H9 (cell line): ENCODE results near the gene ARID1A. TPM values are rescaled to one million over a fixed set of nuclear protein-coding genes. Genes with fewer than 3 reads are reported as not detected.

Experiments used
- DNase-seq: peaks from one replicate; pipeline ENCODE4 v3.0.0-alpha.2; 2017
- H2AFZ ChIP-seq: one replicate; pipeline ENCODE4 v1.6.1; 2013; ENCODE audit warnings: mild to moderate bottlenecking, low read length, control low read depth, moderate library complexity
- H2AK5ac ChIP-seq: 2 replicates; pipeline ENCODE4 v1.6.1; 2013; ENCODE audit warnings: low read length, control low read depth, mixed read lengths; ENCODE audit not compliant: insufficient read length
- H2BK120ac ChIP-seq: one replicate; pipeline ENCODE4 v1.6.1; 2013; ENCODE audit warnings: low read depth, mild to moderate bottlenecking, low read length, control low read depth, inconsistent platforms; ENCODE audit not compliant: poor library complexity, severe bottlenecking
- H2BK12ac ChIP-seq: 2 replicates; pipeline ENCODE4 v1.6.1; 2013; ENCODE audit warnings: low read length, control low read depth, mixed read lengths, low read depth; ENCODE audit not compliant: insufficient read length
- H2BK15ac ChIP-seq: 2 replicates; pipeline ENCODE4 v1.6.1; 2013; ENCODE audit warnings: low read depth, low read length, control low read depth
- H2BK20ac ChIP-seq: one replicate; pipeline ENCODE4 v1.6.1; 2013; ENCODE audit warnings: low read depth, mild to moderate bottlenecking, low read length, control low read depth, inconsistent platforms; ENCODE audit not compliant: poor library complexity, severe bottlenecking
- H2BK5ac ChIP-seq: 2 replicates; pipeline ENCODE4 v1.6.1; 2013; ENCODE audit warnings: low read length, control low read depth, mixed read lengths; ENCODE audit not compliant: insufficient read length
- H3K14ac ChIP-seq: 2 replicates; pipeline ENCODE4 v1.6.1; 2013; ENCODE audit warnings: low read length, control low read depth; ENCODE audit not compliant: insufficient read depth
- H3K18ac ChIP-seq: 2 replicates; pipeline ENCODE4 v1.6.1; 2013; ENCODE audit warnings: low read depth, mild to moderate bottlenecking, mixed read lengths, low read length, control low read depth; ENCODE audit not compliant: insufficient read length
- H3K23ac ChIP-seq: 2 replicates; pipeline ENCODE4 v1.6.1; 2013; ENCODE audit warnings: low read length, control low read depth, mixed read lengths, low read depth; ENCODE audit not compliant: insufficient read length
- H3K23me2 ChIP-seq: 2 replicates; pipeline ENCODE4 v1.6.1; 2013; ENCODE audit warnings: low read depth, mild to moderate bottlenecking, mixed read lengths, low read length, control low read depth; ENCODE audit not compliant: insufficient read length, poor library complexity, severe bottlenecking
- H3K27ac ChIP-seq: 2 replicates; pipeline ENCODE4 v1.5.1; 2013; ENCODE audit warnings: low read length, control low read depth, mixed read lengths, low read depth; ENCODE audit not compliant: insufficient read length
- H3K27me3 ChIP-seq: 2 replicates; pipeline ENCODE4 v1.6.1; 2013; ENCODE audit warnings: low read length, control low read depth, inconsistent platforms; ENCODE audit not compliant: insufficient read depth
- H3K4ac ChIP-seq: 2 replicates; pipeline ENCODE4 v1.6.1; 2013; ENCODE audit warnings: low read depth, mild to moderate bottlenecking, control low read depth, inconsistent platforms, low read length, moderate library complexity
- H3K4me1 ChIP-seq: 2 replicates; pipeline ENCODE4 v1.6.1; 2013; ENCODE audit warnings: low read length, control low read depth, inconsistent platforms; ENCODE audit not compliant: insufficient read depth
- H3K4me2 ChIP-seq: 2 replicates; pipeline ENCODE4 v1.6.1; 2013; ENCODE audit warnings: low read length, control low read depth, mixed read lengths; ENCODE audit not compliant: insufficient read length, insufficient read depth
- H3K56ac ChIP-seq: 2 replicates; pipeline ENCODE4 v1.6.1; 2013; ENCODE audit warnings: low read depth, mild to moderate bottlenecking, mixed read lengths, low read length, control low read depth; ENCODE audit not compliant: insufficient read length
- H3K79me1 ChIP-seq: 2 replicates; pipeline ENCODE4 v1.6.1; 2013; ENCODE audit warnings: low read depth, mild to moderate bottlenecking, moderate library complexity, low read length, control low read depth, inconsistent platforms; ENCODE audit not compliant: insufficient read depth, poor library complexity, severe bottlenecking
- H3K79me2 ChIP-seq: 2 replicates; pipeline ENCODE4 v1.6.1; 2013; ENCODE audit warnings: low read length, control low read depth, inconsistent platforms; ENCODE audit not compliant: insufficient read depth
- H3K9ac ChIP-seq: 2 replicates; pipeline ENCODE4 v1.6.1; 2013; ENCODE audit warnings: low read length, control low read depth, mixed read lengths; ENCODE audit not compliant: insufficient read length; ENCODE audit errors: extremely low read depth
- H3K9me3 ChIP-seq: one replicate; pipeline ENCODE4 v1.6.1; 2013; ENCODE audit warnings: low read depth, low read length, inconsistent platforms; ENCODE audit not compliant: control insufficient read depth
- H3T11ph ChIP-seq: one replicate; pipeline ENCODE4 v1.6.1; 2013; ENCODE audit warnings: mild to moderate bottlenecking, low read length, control low read depth, inconsistent platforms
- H4K20me1 ChIP-seq: one replicate; pipeline ENCODE4 v1.6.1; 2013; ENCODE audit not compliant: control insufficient read depth, insufficient read length, insufficient read depth
- H4K5ac ChIP-seq: 2 replicates; pipeline ENCODE4 v1.6.1; 2013; ENCODE audit warnings: low read depth, mild to moderate bottlenecking, mixed read lengths, low read length, control low read depth; ENCODE audit not compliant: insufficient read length
- H4K8ac ChIP-seq: replicated peaks from 2 replicates; pipeline ENCODE4 v1.6.1; 2013; ENCODE audit warnings: low read length, control low read depth, mixed read lengths, low read depth; ENCODE audit not compliant: insufficient read length
- H4K91ac ChIP-seq: 2 replicates; pipeline ENCODE4 v1.6.1; 2013; ENCODE audit warnings: low read depth, mild to moderate bottlenecking, moderate library complexity, mixed read lengths, low read length, control low read depth; ENCODE audit not compliant: insufficient read length
- H3K27ac Mint-ChIP-seq, 3 experiments: 2 replicates in 2 of 3; 3 replicates in 1 of 3; pipeline ENCODE4 v1.8.0; 2020 to 2021; ENCODE audit warnings: mixed read lengths in 3 of 3, mild to moderate bottlenecking in 1 of 3, moderate library complexity in 1 of 3
- H3K27me3 Mint-ChIP-seq: 2 replicates; pipeline ENCODE4 v1.8.0; 2021; ENCODE audit warnings: low read depth, mild to moderate bottlenecking, moderate library complexity, mixed read lengths
- H3K36me3 Mint-ChIP-seq, 3 experiments: 2 replicates in 2 of 3; 3 replicates in 1 of 3; pipeline ENCODE4 v1.8.0; 2020 to 2021; ENCODE audit warnings: low read depth in 3 of 3, mixed read lengths in 3 of 3; ENCODE audit not compliant: insufficient read depth in 1 of 3
- H3K4me1 Mint-ChIP-seq, 2 experiments: 2 replicates each; pipeline ENCODE4 v1.8.0; 2020; ENCODE audit warnings: mixed read lengths in 2 of 2
- H3K4me3 Mint-ChIP-seq, 2 experiments: 2 replicates in 1 of 2; 3 replicates in 1 of 2; pipeline ENCODE4 v1.8.0; 2020 to 2021; ENCODE audit warnings: mild to moderate bottlenecking in 2 of 2, mixed read lengths in 2 of 2, moderate library complexity in 1 of 2
- H3K9me3 Mint-ChIP-seq, 2 experiments: 2 replicates in 1 of 2; 3 replicates in 1 of 2; pipeline ENCODE4 v1.8.0; 2020; ENCODE audit warnings: mild to moderate bottlenecking in 2 of 2, mixed read lengths in 2 of 2, moderate library complexity in 1 of 2
- WGBS: extraction: QIAGEN DNeasy Blood & Tissue Kit; methylation state at CpG from one replicate; pipeline ENCODE4 v1.1.7; 2013; ENCODE audit warnings: missing lambda C conversion rate, low lambda C conversion rate, mixed read lengths; ENCODE audit not compliant: insufficient read length; ENCODE audit errors: extremely low coverage; 5-methylcytosine and 5-hydroxymethylcytosine counted together
- total RNA-seq: library from RNA; stranded (reverse); gene quantifications from 2 replicates; pipeline ENCODE4 v1.2.1, GENCODE V29; 2021
- TF ChIP-seq, protein P1 (sequence below): fragments of 200-600 bp; sonication (generic); conservative IDR thresholded peaks from 3 replicates; pipeline ENCODE4 v1.8.0; 2021; ENCODE audit warnings: antibody characterized with exemption, mild to moderate bottlenecking

The ARID1A gene
- total RNA-seq, 1 experiment from 2014 or later = 147 TPM

DNA sequence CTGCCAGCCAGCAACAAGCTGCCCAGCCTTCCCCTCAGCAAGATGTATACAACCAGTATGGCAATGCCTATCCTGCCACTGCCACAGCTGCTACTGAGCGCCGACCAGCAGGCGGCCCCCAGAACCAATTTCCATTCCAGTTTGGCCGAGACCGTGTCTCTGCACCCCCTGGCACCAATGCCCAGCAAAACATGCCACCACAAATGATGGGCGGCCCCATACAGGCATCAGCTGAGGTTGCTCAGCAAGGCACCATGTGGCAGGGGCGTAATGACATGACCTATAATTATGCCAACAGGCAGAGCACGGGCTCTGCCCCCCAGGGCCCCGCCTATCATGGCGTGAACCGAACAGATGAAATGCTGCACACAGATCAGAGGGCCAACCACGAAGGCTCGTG lies 78.6 kb downstream of the ARID1A start:
- Histone ChIP-seq H4K5ac (no peak overlapping the region), H3K9ac (no peak overlapping the region), H4K91ac (no peak overlapping the region), H3K14ac (no peak overlapping the region), H2AFZ (no peak overlapping the region), H2BK15ac (no peak overlapping the region), H3K56ac (no peak overlapping the region), H2BK20ac (no peak overlapping the region), H3K79me2 (no peaks in the 10 kb centered on the region), H2AK5ac (no peak overlapping the region), H3K18ac (no peak overlapping the region), H3K23me2 (no peaks in the 10 kb centered on the region), H4K20me1 (no peaks in the 10 kb centered on the region), H3K79me1 (no peaks in the 10 kb centered on the region), H3K4ac (no peak overlapping the region), H3K27ac (no peak overlapping the region), H3T11ph (no peak overlapping the region), H3K4me1 (no peaks in the 10 kb centered on the region), H3K27me3 (no peaks in the 10 kb centered on the region), H3K9me3 (no peaks in the 10 kb centered on the region), H2BK120ac (no peak overlapping the region), H2BK12ac (no peak overlapping the region), H2BK5ac (no peak overlapping the region), H3K4me2 (no peak overlapping the region), H4K8ac (no peak overlapping the region), H3K23ac (no peak overlapping the region)
- 0 out of 7 replicates have a peak overlapping the region, but pooled peaks of 1 of the 3 experiments have one; percentile 40 for H3K27ac Mint-ChIP-seq
- peaks cover 72 to 98% (median 91%) of the 10 kb centered on the region in 3 experiments for H3K36me3 Mint-ChIP-seq
- H3K27me3 Mint-ChIP-seq = no peaks in the 10 kb centered on the region; the same call in 1 of the 2 replicates
- no peaks in the 10 kb centered on the region for H3K4me1 Mint-ChIP-seq
- no peak for DNase-seq
- H3K9me3 Mint-ChIP-seq = no peaks in the 10 kb centered on the region
- WGBS = no CpG with 5 or more reads among the region's 13 CpGs
- TF ChIP-seq, protein P1, sequence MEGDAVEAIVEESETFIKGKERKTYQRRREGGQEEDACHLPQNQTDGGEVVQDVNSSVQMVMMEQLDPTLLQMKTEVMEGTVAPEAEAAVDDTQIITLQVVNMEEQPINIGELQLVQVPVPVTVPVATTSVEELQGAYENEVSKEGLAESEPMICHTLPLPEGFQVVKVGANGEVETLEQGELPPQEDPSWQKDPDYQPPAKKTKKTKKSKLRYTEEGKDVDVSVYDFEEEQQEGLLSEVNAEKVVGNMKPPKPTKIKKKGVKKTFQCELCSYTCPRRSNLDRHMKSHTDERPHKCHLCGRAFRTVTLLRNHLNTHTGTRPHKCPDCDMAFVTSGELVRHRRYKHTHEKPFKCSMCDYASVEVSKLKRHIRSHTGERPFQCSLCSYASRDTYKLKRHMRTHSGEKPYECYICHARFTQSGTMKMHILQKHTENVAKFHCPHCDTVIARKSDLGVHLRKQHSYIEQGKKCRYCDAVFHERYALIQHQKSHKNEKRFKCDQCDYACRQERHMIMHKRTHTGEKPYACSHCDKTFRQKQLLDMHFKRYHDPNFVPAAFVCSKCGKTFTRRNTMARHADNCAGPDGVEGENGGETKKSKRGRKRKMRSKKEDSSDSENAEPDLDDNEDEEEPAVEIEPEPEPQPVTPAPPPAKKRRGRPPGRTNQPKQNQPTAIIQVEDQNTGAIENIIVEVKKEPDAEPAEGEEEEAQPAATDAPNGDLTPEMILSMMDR = no peak
- H3K4me3 Mint-ChIP-seq = no peak overlapping the region
